ENCODE data around the gene GSG1L2.
A peak's percentile ranks its signal among the peaks of the same experiment; 100 is the strongest.

Gene GSG1L2

GRCh38 chr17:9798724-9799123 is 23.2 kb downstream of the GSG1L2 start:
- peak; percentile 45 for DNase-seq (ENCODE audit: low read depth)
- TF ChIP-seq CTCF (IDR thresholded peaks at IDR 0.05; ENCODE audit: control insufficient read depth, extremely low read depth, insufficient read depth): no peak
- H3K4me3 ChIP-seq (ENCODE audit: low read depth, low read length): no peak overlapping the region

DNA sequence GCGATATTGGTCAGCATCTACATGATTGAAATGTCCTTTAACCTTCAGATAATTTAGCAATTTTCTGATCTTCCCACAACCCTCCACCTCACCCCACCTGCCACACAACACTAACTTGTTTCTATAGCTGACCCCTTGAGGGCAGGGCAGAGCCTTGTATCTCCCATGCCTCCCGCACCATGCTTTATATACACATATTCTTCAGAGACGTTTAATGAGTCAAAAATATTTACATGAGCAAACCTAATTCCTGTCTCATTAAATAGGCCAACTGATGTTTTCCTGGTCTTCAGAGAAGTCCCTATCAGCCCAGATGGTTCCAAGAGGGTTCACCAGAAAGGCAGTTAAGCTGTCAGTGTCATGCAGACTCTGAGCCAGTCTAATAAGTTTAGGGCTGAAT is 23.9 kb downstream of the GSG1L2 start:
- TF ChIP-seq CTCF (IDR thresholded peaks at IDR 0.05; ENCODE audit: control insufficient read depth, extremely low read depth, insufficient read depth): no peak
- DNase-seq (ENCODE audit: low read depth): no peak
- no peak overlapping the region for H3K4me3 ChIP-seq (ENCODE audit: low read depth, low read length)

- H3K4me3 ChIP-seq (ENCODE audit: low read depth, low read length): no peak overlapping the region
- no peak for TF ChIP-seq CTCF (IDR thresholded peaks at IDR 0.05; ENCODE audit: control insufficient read depth, extremely low read depth, insufficient read depth)
- DNase-seq (ENCODE audit: low read depth): no peak
Observed at GRCh38 chr17:9792181-9792840, 29.6 kb downstream of the GSG1L2 start.

DNA sequence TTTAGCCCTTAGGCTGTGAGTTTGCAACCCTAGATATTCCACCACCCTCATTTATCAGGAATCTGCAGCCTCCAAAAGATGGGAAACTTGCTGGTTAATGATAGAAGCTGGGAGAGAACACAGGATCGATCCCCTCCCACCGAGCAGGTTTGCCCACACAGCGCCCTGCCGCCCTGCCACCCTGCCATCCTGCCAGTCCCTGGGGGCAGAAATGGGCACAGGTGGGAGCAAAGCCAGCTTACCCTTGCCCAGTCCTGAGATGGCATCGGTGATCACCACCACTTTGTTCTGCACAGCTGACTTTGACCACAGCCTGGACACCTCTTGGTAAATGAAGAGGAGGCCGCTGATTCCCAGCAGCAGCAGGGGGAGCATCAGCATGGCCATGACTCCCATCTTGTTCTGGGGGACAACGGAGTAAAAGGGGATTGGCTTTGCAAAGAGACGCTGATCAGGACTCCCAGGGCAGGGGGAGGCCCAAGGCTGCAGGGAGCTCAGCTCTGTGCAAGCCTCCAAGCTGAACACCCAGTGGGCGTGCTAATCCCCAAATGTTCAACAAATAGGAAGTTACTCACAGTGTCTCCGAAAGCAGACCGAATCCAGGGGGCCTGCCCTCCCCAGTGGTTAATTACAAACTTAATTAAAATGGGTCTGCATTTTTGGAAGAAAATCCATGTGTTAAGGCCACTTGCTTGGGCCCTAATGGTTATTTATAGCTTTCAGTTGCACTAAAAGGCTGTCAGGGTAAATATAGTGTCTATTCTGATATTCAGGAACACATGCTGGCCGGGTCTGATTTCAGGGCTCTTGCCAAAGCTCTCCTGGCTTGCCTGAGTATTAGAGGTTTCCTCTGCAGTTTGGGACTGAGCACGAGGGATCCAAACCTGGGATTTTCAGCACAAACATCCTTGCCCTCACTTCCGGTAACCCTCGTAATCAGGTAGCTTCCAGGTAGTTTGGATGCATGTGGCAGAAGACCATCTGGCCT is 30.7 kb downstream of the GSG1L2 start, which contains the start of gene DHRS7C:
DHRS7C (minus strand) TSS at position 704 of the 988 bp plus-strand sequence; CDS start at position 396, 308 bp downstream.
- H3K4me3 ChIP-seq (ENCODE audit: low read depth, low read length): no peak within 1 kb of the TSS
- no peak for TF ChIP-seq CTCF (IDR thresholded peaks at IDR 0.05; ENCODE audit: control insufficient read depth, extremely low read depth, insufficient read depth)
- DNase-seq (ENCODE audit: low read depth): no peak

DNA sequence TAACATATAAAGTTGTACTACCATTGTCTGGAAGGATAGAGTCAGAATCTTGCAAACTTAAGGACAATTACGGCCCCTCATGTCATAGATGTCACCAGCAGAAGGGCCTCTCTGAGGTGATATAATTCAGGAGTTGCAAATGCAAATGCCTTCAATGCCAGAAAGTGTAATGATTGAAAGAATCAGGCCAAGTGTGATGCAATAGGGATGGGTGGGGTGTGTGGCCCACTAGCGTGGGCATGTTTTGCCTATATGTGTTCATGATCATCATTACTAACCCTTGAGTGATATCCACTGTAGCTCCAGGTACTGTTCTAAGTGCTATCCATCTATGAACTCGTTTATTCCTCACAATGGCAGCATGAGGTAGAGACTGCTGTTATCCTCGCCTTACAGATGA is 31.6 kb downstream of the GSG1L2 start:
- no peak overlapping the region for H3K4me3 ChIP-seq (ENCODE audit: low read depth, low read length)
- no peak for DNase-seq (ENCODE audit: low read depth)
- no peak for TF ChIP-seq CTCF (IDR thresholded peaks at IDR 0.05; ENCODE audit: control insufficient read depth, extremely low read depth, insufficient read depth)

DNA sequence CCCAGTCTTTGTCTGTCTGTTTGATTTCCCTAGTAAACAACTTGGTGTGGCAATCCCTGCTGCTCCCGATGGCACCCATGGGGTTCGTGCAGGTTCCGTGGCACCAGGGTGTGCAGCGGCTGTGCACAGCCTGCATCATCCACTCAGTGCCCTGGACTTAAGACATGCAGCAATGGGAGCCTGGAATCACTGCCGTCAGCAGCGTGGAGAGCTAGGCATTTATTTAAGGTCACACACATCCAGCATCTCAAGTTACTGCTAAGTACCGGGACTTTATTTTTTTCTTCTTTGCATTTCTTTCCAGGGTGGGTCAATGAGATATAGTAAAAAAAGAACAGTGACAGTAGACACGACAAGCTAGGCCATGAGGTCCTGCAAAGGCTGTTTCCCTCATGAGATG is 33.3 kb downstream of the GSG1L2 start:
- no peak overlapping the region for H3K4me3 ChIP-seq (ENCODE audit: low read depth, low read length)
- no peak for TF ChIP-seq CTCF (IDR thresholded peaks at IDR 0.05; ENCODE audit: control insufficient read depth, extremely low read depth, insufficient read depth)
- no peak for DNase-seq (ENCODE audit: low read depth)
